ENCODE results near the gene FHIT. TPM values are rescaled to one million over a fixed set of nuclear protein-coding genes. Genes with fewer than 3 reads are reported as not detected.

The FHIT gene
- total RNA-seq, 1 donor from 2014 or later = 11.5 TPM

- Histone ChIP-seq H3K27me3 (ENCODE audit: control insufficient read depth, insufficient read depth, low read length) (no peaks in the 10 kb centered on the region), H3K36me3 (ENCODE audit: control insufficient read depth, insufficient read depth, low read length) (no peaks in the 10 kb centered on the region), H3K4me3 (ENCODE audit: low read depth, low read length) (no peak overlapping the region)
- TF ChIP-seq CTCF (IDR thresholded peaks at IDR 0.05; ENCODE audit: insufficient read depth, low read length, poor library complexity, severe bottlenecking) = no peak
- no peak for DNase-seq (ENCODE audit: low read depth)
These were observed 380.9 kb downstream of the FHIT start for GRCh38 chr3:60870396-60870795.

- TF ChIP-seq CTCF (IDR thresholded peaks at IDR 0.05; ENCODE audit: insufficient read depth, low read length, poor library complexity, severe bottlenecking) = no peak
- DNase-seq (ENCODE audit: low read depth) = no peak
- H3K4me3 ChIP-seq (ENCODE audit: low read depth, low read length) = no peak overlapping the region
These were observed 384.1 kb downstream of the FHIT start for GRCh38 chr3:60867200-60867599.

GRCh38 chr3:60856257-60857046 lies 394.8 kb downstream of the FHIT start:
- Histone ChIP-seq H3K36me3 (ENCODE audit: control insufficient read depth, insufficient read depth, low read length) (no peaks in the 10 kb centered on the region), H3K27me3 (ENCODE audit: control insufficient read depth, insufficient read depth, low read length) (no peaks in the 10 kb centered on the region), H3K4me3 (ENCODE audit: low read depth, low read length) (no peak overlapping the region)
- no peak for DNase-seq (ENCODE audit: low read depth)
- no peak for TF ChIP-seq CTCF (IDR thresholded peaks at IDR 0.05; ENCODE audit: insufficient read depth, low read length, poor library complexity, severe bottlenecking)

More at GRCh38 chr3:60867200-60867599, 384.1 kb downstream of the FHIT start:
- Histone ChIP-seq H3K36me3 (ENCODE audit: control insufficient read depth, insufficient read depth, low read length) (no peaks in the 10 kb centered on the region), H3K27me3 (ENCODE audit: control insufficient read depth, insufficient read depth, low read length) (no peaks in the 10 kb centered on the region)

GRCh38 chr3:60855250-60855649 lies 396.0 kb downstream of the FHIT start:
- Histone ChIP-seq H3K27me3 (ENCODE audit: control insufficient read depth, insufficient read depth, low read length) (no peaks in the 10 kb centered on the region), H3K36me3 (ENCODE audit: control insufficient read depth, insufficient read depth, low read length) (no peaks in the 10 kb centered on the region)
- TF ChIP-seq CTCF (IDR thresholded peaks at IDR 0.05; ENCODE audit: insufficient read depth, low read length, poor library complexity, severe bottlenecking) = no peak

GRCh38 chr3:60854791-60855190 lies 396.5 kb downstream of the FHIT start:
- no peak for TF ChIP-seq CTCF (IDR thresholded peaks at IDR 0.05; ENCODE audit: insufficient read depth, low read length, poor library complexity, severe bottlenecking)
- Histone ChIP-seq H3K36me3 (ENCODE audit: control insufficient read depth, insufficient read depth, low read length) (no peaks in the 10 kb centered on the region), H3K27me3 (ENCODE audit: control insufficient read depth, insufficient read depth, low read length) (no peaks in the 10 kb centered on the region), H3K4me3 (ENCODE audit: low read depth, low read length) (no peak overlapping the region)
- no peak for DNase-seq (ENCODE audit: low read depth)

More at GRCh38 chr3:60855250-60855649, 396.0 kb downstream of the FHIT start:
- no peak overlapping the region for H3K4me3 ChIP-seq (ENCODE audit: low read depth, low read length)
- DNase-seq (ENCODE audit: low read depth) = no peak

- H3K36me3 ChIP-seq (ENCODE audit: control insufficient read depth, insufficient read depth, low read length) = no peaks in the 10 kb centered on the region
- H3K27me3 ChIP-seq (ENCODE audit: control insufficient read depth, insufficient read depth, low read length) = no peaks in the 10 kb centered on the region
- TF ChIP-seq CTCF (IDR thresholded peaks at IDR 0.05; ENCODE audit: insufficient read depth, low read length, poor library complexity, severe bottlenecking) = no peak
- H3K4me3 ChIP-seq (ENCODE audit: low read depth, low read length) = no peak overlapping the region
- DNase-seq (ENCODE audit: low read depth) = no peak
These were observed 403.5 kb downstream of the FHIT start for GRCh38 chr3:60847791-60848190.

Measured in kidney epithelial cell (primary cell).